WTC11 (cell line): ENCODE results near the gene SPATA13. TPM values are rescaled to one million over a fixed set of nuclear protein-coding genes. Genes with fewer than 3 reads are reported as not detected.

Experiments
- ATAC-seq: fragments of 200-7000 bp; cut with Tn5 transposase; 2 replicates; pipeline ENCODE4 v1.10.0; 2021; ENCODE audit warnings: mild to moderate bottlenecking, moderate library complexity
- CTCF ChIA-PET: fragments of 300-600 bp; sonication (Branson Sonifier 250); formaldehyde crosslinking; loops from one replicate; lab custom pipeline; 2021; ENCODE audit warnings: antibody characterized with exemption; lab: Charles Lee
- POLR2A ChIA-PET: fragments of 350-600 bp; sonication (Branson Sonifier 250); formaldehyde crosslinking; loops from one replicate; lab custom pipeline; 2021; ENCODE audit warnings: antibody characterized with exemption; lab: Charles Lee
- DNase-seq: peaks from one replicate; pipeline ENCODE4 v3.0.0; 2021; ENCODE audit warnings: low spot score
- H3K27ac Mint-ChIP-seq: 2 replicates; pipeline ENCODE4 v1.8.0; 2021; ENCODE audit warnings: mixed read lengths
- H3K27me3 Mint-ChIP-seq: 2 replicates; pipeline ENCODE4 v1.8.0; 2021; ENCODE audit warnings: low read depth, mild to moderate bottlenecking, moderate library complexity, mixed read lengths
- H3K36me3 Mint-ChIP-seq: 2 replicates; pipeline ENCODE4 v1.8.0; 2021; ENCODE audit warnings: mixed read lengths
- H3K4me1 Mint-ChIP-seq: 2 replicates; pipeline ENCODE4 v1.8.0; 2022; ENCODE audit warnings: mixed read lengths
- H3K4me3 Mint-ChIP-seq: 2 replicates; pipeline ENCODE4 v1.8.0; 2021; ENCODE audit warnings: mild to moderate bottlenecking, moderate library complexity, mixed read lengths
- H3K9me3 Mint-ChIP-seq: 2 replicates; pipeline ENCODE4 v1.8.0; 2021; ENCODE audit warnings: mixed read lengths
- CBFB ChIP-seq: sonication (generic); formaldehyde crosslinking; IDR thresholded peaks from 2 replicates; pipeline ENCODE4 v1.8.1; 2022; ENCODE audit warnings: mild to moderate bottlenecking, low read depth, missing genetic modification reagents
- CREB1 ChIP-seq: sonication (generic); formaldehyde crosslinking; IDR thresholded peaks from 2 replicates; pipeline ENCODE4 v1.8.0; 2023; ENCODE audit warnings: mild to moderate bottlenecking, missing genetic modification reagents
- GRHL2 ChIP-seq: fragments of 250-450 bp; sonication (Bioruptor Pico); IDR thresholded peaks from 2 replicates; pipeline ENCODE4 v1.8.0; 2022; ENCODE audit warnings: mild to moderate bottlenecking, moderate library complexity; ENCODE audit not compliant: insufficient replicate concordance, severe bottlenecking
- HMGA2 ChIP-seq: fragments of 250-450 bp; sonication (Bioruptor Pico); IDR thresholded peaks from 2 replicates; pipeline ENCODE4 v1.4.0; 2021; ENCODE audit warnings: mild to moderate bottlenecking, moderate library complexity
- JUN ChIP-seq: sonication (generic); formaldehyde crosslinking; IDR thresholded peaks from 2 replicates; pipeline ENCODE4 v1.8.0; 2023; ENCODE audit warnings: mild to moderate bottlenecking, missing genetic modification reagents
- NR1H2 ChIP-seq: sonication (generic); formaldehyde crosslinking; IDR thresholded peaks from 2 replicates; pipeline ENCODE4 v1.9.0; 2021; ENCODE audit warnings: mild to moderate bottlenecking, moderate library complexity, missing genetic modification reagents
- PRRX2 ChIP-seq: fragments of 250-450 bp; sonication (Bioruptor Pico); IDR thresholded peaks from 2 replicates; pipeline ENCODE4 v1.8.0; 2021; ENCODE audit warnings: mild to moderate bottlenecking
- SMAD4 ChIP-seq: sonication (generic); formaldehyde crosslinking; IDR thresholded peaks from 2 replicates; pipeline ENCODE4 v1.8.0; 2022; ENCODE audit warnings: mild to moderate bottlenecking, missing genetic modification reagents
- TP53 ChIP-seq: sonication (generic); formaldehyde crosslinking; IDR thresholded peaks from 2 replicates; pipeline ENCODE4 v1.8.1; 2023; ENCODE audit warnings: mild to moderate bottlenecking, missing genetic modification reagents
- ZNF219 ChIP-seq: sonication (generic); formaldehyde crosslinking; IDR thresholded peaks from 2 replicates; pipeline ENCODE4 v1.8.0; 2023; ENCODE audit warnings: missing genetic modification reagents, mild to moderate bottlenecking, borderline replicate concordance
- ZNF317 ChIP-seq: sonication (generic); formaldehyde crosslinking; IDR thresholded peaks from 2 replicates; pipeline ENCODE4 v1.8.1; 2023; ENCODE audit warnings: low read depth, mild to moderate bottlenecking, moderate library complexity, missing genetic modification reagents, borderline replicate concordance
- total RNA-seq: library from RNA; stranded (reverse); gene quantifications from 3 replicates; pipeline ENCODE4 v1.2.3, GENCODE V29; 2021
- TF ChIP-seq, protein P1 (sequence below): fragments of 250-450 bp; sonication (Bioruptor Pico); IDR thresholded peaks from 2 replicates; pipeline ENCODE4 v2.1.2; 2022; ENCODE audit warnings: mild to moderate bottlenecking, moderate library complexity
- TF ChIP-seq, protein P2 (sequence below): fragments of 250-450 bp; sonication (Bioruptor Pico); IDR thresholded peaks from 2 replicates; pipeline ENCODE4 v1.9.0; 2021; ENCODE audit warnings: mild to moderate bottlenecking, borderline replicate concordance
- TF ChIP-seq, protein P3 (sequence below): sonication (generic); formaldehyde crosslinking; IDR thresholded peaks from 2 replicates; pipeline ENCODE4 v1.8.0; 2022; ENCODE audit warnings: mild to moderate bottlenecking, missing genetic modification reagents
- TF ChIP-seq, protein P4 (sequence below): sonication (generic); formaldehyde crosslinking; IDR thresholded peaks from 2 replicates; pipeline ENCODE4 v1.8.1; 2023; ENCODE audit warnings: mild to moderate bottlenecking, moderate library complexity, missing genetic modification reagents
- TF ChIP-seq, protein P5 (sequence below): fragments of 250-450 bp; sonication (Bioruptor Pico); IDR thresholded peaks from 2 replicates; pipeline ENCODE4 v1.8.0; 2021; ENCODE audit warnings: mild to moderate bottlenecking
- TF ChIP-seq, protein P6 (sequence below): sonication (generic); formaldehyde crosslinking; IDR thresholded peaks from 2 replicates; pipeline ENCODE4 v1.8.0; 2022; ENCODE audit warnings: missing genetic modification reagents
- TF ChIP-seq, protein P7 (sequence below): sonication (generic); formaldehyde crosslinking; IDR thresholded peaks from 2 replicates; pipeline ENCODE4 v1.8.0; 2022; ENCODE audit warnings: mild to moderate bottlenecking, missing genetic modification reagents

The SPATA13 gene
- total RNA-seq, 1 experiment from 2014 or later = 29.0 TPM

DNA sequence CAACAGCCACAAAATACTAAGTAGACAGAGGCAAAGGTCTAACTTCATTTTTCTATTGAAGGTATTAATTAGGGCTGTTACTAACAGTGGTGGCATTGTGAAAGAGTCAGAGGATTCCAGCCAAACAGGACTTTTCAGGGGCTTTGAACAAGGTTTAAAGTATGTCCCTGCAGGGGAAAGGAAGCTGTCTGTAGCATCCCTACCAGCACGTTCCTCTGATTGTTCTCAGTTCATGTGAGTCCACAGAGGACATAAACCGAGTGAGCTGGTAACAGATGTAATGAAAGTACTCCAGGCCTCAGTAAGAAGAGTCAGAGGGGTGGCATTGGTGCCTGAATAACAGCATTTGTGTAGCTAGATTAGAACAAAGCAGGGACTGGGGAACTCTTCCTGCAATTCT lies 15.3 kb upstream of the SPATA13 start:
- Mint-ChIP-seq H3K27me3 (no peaks in the 10 kb centered on the region; the same call in 1 of the 2 replicates), H3K4me3 (no peak overlapping the region), H3K27ac (no peak overlapping the region), H3K36me3 (no peaks in the 10 kb centered on the region), H3K4me1 (peaks cover 58% of the 10 kb centered on the region), H3K9me3 (no peaks in the 10 kb centered on the region)
- TF ChIP-seq JUN (CRISPR knock-in tag) (no peak), PRRX2 (CRISPR knock-in tag) (no peak), NR1H2 (CRISPR knock-in tag) (no peak), TP53 (CRISPR knock-in tag) (no peak), HMGA2 (CRISPR knock-in tag) (no peak), ZNF317 (no peak), GRHL2 (CRISPR knock-in tag) (no peak), SMAD4 (CRISPR knock-in tag) (no peak), CREB1 (CRISPR knock-in tag) (no peak), CBFB (CRISPR knock-in tag) (no peak), ZNF219 (no peak)
- TF ChIP-seq, protein P1, sequence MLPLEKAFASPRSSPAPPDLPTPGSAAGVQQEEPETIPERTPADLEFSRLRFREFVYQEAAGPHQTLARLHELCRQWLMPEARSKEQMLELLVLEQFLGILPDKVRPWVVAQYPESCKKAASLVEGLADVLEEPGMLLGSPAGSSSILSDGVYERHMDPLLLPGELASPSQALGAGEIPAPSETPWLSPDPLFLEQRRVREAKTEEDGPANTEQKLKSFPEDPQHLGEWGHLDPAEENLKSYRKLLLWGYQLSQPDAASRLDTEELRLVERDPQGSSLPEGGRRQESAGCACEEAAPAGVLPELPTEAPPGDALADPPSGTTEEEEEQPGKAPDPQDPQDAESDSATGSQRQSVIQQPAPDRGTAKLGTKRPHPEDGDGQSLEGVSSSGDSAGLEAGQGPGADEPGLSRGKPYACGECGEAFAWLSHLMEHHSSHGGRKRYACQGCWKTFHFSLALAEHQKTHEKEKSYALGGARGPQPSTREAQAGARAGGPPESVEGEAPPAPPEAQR (CRISPR knock-in tag) = no peak
- TF ChIP-seq, protein P2, sequence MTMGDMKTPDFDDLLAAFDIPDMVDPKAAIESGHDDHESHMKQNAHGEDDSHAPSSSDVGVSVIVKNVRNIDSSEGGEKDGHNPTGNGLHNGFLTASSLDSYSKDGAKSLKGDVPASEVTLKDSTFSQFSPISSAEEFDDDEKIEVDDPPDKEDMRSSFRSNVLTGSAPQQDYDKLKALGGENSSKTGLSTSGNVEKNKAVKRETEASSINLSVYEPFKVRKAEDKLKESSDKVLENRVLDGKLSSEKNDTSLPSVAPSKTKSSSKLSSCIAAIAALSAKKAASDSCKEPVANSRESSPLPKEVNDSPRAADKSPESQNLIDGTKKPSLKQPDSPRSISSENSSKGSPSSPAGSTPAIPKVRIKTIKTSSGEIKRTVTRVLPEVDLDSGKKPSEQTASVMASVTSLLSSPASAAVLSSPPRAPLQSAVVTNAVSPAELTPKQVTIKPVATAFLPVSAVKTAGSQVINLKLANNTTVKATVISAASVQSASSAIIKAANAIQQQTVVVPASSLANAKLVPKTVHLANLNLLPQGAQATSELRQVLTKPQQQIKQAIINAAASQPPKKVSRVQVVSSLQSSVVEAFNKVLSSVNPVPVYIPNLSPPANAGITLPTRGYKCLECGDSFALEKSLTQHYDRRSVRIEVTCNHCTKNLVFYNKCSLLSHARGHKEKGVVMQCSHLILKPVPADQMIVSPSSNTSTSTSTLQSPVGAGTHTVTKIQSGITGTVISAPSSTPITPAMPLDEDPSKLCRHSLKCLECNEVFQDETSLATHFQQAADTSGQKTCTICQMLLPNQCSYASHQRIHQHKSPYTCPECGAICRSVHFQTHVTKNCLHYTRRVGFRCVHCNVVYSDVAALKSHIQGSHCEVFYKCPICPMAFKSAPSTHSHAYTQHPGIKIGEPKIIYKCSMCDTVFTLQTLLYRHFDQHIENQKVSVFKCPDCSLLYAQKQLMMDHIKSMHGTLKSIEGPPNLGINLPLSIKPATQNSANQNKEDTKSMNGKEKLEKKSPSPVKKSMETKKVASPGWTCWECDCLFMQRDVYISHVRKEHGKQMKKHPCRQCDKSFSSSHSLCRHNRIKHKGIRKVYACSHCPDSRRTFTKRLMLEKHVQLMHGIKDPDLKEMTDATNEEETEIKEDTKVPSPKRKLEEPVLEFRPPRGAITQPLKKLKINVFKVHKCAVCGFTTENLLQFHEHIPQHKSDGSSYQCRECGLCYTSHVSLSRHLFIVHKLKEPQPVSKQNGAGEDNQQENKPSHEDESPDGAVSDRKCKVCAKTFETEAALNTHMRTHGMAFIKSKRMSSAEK (CRISPR knock-in tag) = no peak
- TF ChIP-seq, protein P3, sequence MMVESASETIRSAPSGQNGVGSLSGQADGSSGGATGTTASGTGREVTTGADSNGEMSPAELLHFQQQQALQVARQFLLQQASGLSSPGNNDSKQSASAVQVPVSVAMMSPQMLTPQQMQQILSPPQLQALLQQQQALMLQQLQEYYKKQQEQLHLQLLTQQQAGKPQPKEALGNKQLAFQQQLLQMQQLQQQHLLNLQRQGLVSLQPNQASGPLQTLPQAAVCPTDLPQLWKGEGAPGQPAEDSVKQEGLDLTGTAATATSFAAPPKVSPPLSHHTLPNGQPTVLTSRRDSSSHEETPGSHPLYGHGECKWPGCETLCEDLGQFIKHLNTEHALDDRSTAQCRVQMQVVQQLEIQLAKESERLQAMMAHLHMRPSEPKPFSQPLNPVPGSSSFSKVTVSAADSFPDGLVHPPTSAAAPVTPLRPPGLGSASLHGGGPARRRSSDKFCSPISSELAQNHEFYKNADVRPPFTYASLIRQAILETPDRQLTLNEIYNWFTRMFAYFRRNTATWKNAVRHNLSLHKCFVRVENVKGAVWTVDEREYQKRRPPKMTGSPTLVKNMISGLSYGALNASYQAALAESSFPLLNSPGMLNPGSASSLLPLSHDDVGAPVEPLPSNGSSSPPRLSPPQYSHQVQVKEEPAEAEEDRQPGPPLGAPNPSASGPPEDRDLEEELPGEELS (CRISPR knock-in tag) = no peak
- TF ChIP-seq, protein P4, sequence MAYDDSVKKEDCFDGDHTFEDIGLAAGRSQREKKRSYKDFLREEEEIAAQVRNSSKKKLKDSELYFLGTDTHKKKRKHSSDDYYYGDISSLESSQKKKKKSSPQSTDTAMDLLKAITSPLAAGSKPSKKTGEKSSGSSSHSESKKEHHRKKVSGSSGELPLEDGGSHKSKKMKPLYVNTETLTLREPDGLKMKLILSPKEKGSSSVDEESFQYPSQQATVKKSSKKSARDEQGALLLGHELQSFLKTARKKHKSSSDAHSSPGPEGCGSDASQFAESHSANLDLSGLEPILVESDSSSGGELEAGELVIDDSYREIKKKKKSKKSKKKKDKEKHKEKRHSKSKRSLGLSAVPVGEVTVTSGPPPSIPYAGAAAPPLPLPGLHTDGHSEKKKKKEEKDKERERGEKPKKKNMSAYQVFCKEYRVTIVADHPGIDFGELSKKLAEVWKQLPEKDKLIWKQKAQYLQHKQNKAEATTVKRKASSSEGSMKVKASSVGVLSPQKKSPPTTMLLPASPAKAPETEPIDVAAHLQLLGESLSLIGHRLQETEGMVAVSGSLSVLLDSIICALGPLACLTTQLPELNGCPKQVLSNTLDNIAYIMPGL (CRISPR knock-in tag) = no peak
- TF ChIP-seq, protein P5, sequence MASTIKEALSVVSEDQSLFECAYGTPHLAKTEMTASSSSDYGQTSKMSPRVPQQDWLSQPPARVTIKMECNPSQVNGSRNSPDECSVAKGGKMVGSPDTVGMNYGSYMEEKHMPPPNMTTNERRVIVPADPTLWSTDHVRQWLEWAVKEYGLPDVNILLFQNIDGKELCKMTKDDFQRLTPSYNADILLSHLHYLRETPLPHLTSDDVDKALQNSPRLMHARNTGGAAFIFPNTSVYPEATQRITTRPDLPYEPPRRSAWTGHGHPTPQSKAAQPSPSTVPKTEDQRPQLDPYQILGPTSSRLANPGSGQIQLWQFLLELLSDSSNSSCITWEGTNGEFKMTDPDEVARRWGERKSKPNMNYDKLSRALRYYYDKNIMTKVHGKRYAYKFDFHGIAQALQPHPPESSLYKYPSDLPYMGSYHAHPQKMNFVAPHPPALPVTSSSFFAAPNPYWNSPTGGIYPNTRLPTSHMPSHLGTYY (CRISPR knock-in tag) = no peak
- TF ChIP-seq, protein P6, sequence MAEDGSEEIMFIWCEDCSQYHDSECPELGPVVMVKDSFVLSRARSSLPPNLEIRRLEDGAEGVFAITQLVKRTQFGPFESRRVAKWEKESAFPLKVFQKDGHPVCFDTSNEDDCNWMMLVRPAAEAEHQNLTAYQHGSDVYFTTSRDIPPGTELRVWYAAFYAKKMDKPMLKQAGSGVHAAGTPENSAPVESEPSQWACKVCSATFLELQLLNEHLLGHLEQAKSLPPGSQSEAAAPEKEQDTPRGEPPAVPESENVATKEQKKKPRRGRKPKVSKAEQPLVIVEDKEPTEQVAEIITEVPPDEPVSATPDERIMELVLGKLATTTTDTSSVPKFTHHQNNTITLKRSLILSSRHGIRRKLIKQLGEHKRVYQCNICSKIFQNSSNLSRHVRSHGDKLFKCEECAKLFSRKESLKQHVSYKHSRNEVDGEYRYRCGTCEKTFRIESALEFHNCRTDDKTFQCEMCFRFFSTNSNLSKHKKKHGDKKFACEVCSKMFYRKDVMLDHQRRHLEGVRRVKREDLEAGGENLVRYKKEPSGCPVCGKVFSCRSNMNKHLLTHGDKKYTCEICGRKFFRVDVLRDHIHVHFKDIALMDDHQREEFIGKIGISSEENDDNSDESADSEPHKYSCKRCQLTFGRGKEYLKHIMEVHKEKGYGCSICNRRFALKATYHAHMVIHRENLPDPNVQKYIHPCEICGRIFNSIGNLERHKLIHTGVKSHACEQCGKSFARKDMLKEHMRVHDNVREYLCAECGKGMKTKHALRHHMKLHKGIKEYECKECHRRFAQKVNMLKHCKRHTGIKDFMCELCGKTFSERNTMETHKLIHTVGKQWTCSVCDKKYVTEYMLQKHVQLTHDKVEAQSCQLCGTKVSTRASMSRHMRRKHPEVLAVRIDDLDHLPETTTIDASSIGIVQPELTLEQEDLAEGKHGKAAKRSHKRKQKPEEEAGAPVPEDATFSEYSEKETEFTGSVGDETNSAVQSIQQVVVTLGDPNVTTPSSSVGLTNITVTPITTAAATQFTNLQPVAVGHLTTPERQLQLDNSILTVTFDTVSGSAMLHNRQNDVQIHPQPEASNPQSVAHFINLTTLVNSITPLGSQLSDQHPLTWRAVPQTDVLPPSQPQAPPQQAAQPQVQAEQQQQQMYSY = no peak
- TF ChIP-seq, protein P7, sequence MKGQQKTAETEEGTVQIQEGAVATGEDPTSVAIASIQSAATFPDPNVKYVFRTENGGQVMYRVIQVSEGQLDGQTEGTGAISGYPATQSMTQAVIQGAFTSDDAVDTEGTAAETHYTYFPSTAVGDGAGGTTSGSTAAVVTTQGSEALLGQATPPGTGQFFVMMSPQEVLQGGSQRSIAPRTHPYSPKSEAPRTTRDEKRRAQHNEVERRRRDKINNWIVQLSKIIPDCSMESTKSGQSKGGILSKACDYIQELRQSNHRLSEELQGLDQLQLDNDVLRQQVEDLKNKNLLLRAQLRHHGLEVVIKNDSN (CRISPR knock-in tag) = no peak
- DNase-seq = no peak
- CTCF ChIA-PET = interaction anchor here (1.0 to 1.3 kb wide), 4 partner anchors 15 to 185 kb away, joined by 3 to 7 read pairs (median 4); partner anchors contain the start of gene SPATA13
- POLR2A ChIA-PET = interaction anchor here (0.7 kb wide), 1 partner anchor 238 kb away, joined by 3 read pairs; no protein-coding TSS in a partner anchor
- ATAC-seq = no peak
